Measurements from ENCODE around the gene C5AR2.
"Not testable (repeated sequence)": the region's sequence is repeated elsewhere in the genome, so short reads cannot be mapped to it uniquely, and the experiment has no call there.

Gene C5AR2

DNA sequence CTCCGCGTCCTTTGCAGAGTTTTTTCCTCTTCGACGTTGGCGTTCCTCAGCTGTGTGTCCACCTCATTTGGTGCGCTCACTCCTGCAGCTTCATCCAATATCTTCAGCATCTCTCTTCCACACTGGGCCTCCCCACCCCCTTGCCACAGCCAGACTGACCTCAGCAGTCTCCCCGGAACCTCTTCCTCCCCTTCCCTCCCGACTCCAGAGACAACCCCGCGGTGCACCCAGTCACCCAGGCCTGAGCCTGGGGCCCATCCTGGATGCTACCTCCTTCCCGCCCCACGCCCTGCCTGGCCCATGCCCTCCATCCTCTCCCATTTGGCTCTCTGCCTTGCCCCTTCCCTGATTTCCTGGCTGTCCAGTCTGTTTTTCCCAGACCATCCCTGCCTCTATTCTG, 8.1 kb upstream of the C5AR2 start:
- no peak overlapping the region for H3K4me3 ChIP-seq (ENCODE audit: low read depth, low read length)
- H3K27me3 ChIP-seq (ENCODE audit: control insufficient read depth, insufficient read depth, low read length): no peaks in the 10 kb centered on the region
- H3K9ac ChIP-seq (ENCODE audit: low read depth, low read length): no peak overlapping the region
- no peak overlapping the region for H3K27ac ChIP-seq (ENCODE audit: low read depth, low read length)
- H3K36me3 ChIP-seq (ENCODE audit: control insufficient read depth, insufficient read depth, low read length): no peaks in the 10 kb centered on the region
- no peaks in the 10 kb centered on the region for H3K9me3 ChIP-seq (ENCODE audit: control insufficient read depth, insufficient read depth, low read length)
- no peaks in the 10 kb centered on the region for H3K4me1 ChIP-seq (ENCODE audit: control insufficient read depth, insufficient read depth, low read length)

DNA sequence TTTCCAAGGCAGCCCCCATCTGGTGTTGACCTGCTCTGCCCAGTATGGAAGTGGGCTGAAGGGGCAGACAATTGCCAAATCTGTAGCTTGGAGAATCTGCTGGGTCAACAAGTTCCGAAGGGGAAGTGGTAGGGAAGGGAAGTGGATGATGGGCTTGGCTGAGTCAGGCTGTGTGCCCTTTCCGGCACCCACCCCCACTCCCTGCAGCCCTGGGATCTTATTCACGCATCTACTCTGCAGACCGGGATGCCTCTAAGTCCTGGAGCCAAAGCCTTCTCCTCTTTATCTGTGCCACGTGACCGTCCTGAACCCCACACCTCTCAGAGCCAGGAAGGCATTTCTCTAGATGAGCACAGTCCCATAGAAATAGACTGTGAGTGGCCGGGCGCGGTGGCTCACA, 7.5 kb upstream of the C5AR2 start:
- Histone ChIP-seq H3K27ac (ENCODE audit: low read depth, low read length) (no peak overlapping the region), H3K4me3 (ENCODE audit: low read depth, low read length) (no peak overlapping the region), H3K9ac (ENCODE audit: low read depth, low read length) (no peak overlapping the region), H3K9me3 (ENCODE audit: control insufficient read depth, insufficient read depth, low read length) (no peaks in the 10 kb centered on the region), H3K27me3 (ENCODE audit: control insufficient read depth, insufficient read depth, low read length) (no peaks in the 10 kb centered on the region), H3K4me1 (ENCODE audit: control insufficient read depth, insufficient read depth, low read length) (no peaks in the 10 kb centered on the region), H3K36me3 (ENCODE audit: control insufficient read depth, insufficient read depth, low read length) (no peaks in the 10 kb centered on the region)

DNA sequence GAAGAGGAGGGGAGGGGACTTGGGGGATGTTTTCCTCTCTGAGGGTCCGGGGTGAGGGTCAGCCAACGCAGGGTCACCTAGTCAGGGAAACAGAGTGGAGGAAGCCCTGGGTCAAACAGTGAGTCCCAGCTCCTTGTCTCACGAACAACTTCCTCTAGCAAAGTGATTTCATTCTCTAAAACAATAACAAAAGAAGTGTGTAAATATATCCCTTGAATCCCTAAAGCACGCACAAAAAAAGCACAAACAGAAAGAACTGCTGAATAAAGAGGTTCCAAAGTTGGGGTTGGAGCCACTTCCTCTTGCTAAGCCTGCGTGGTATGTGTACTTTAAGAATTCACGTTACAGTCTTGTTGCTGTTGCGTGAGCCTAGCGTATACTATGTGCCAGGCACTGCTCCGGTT, 1.5 kb upstream of the C5AR2 start:
- H3K27me3 ChIP-seq (ENCODE audit: control insufficient read depth, insufficient read depth, low read length): no peaks in the 10 kb centered on the region
- no peaks in the 10 kb centered on the region for H3K36me3 ChIP-seq (ENCODE audit: control insufficient read depth, insufficient read depth, low read length)
- no peaks in the 10 kb centered on the region for H3K9me3 ChIP-seq (ENCODE audit: control insufficient read depth, insufficient read depth, low read length)
- no peak overlapping the region for H3K9ac ChIP-seq (ENCODE audit: low read depth, low read length)
- no peak overlapping the region for H3K4me3 ChIP-seq (ENCODE audit: low read depth, low read length)
- no peak overlapping the region for H3K27ac ChIP-seq (ENCODE audit: low read depth, low read length)
- H3K4me1 ChIP-seq (ENCODE audit: control insufficient read depth, insufficient read depth, low read length): no peaks in the 10 kb centered on the region

DNA sequence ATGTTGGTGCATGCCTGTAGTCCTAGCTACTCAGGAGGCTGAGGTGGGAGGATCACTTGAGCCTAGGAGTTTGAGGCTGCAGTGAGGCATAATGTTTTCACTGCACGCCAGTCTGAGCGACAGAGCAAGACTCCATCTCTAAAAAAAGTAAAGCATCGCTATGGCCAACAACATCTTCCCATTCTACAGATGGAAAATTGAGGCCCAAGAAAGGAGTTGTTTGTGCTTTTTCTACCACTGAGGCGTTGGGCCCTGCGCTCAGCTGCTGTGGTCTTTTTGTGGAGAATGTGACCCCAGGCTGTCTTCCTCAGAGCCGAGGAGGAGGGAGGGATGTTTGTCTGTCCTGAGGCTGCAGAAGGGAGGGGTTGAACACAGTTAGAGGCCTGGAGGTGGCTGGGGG, 485 bp upstream of the C5AR2 start:
- H3K9me3 ChIP-seq (ENCODE audit: control insufficient read depth, insufficient read depth, low read length): no peaks in the 10 kb centered on the region
- H3K36me3 ChIP-seq (ENCODE audit: control insufficient read depth, insufficient read depth, low read length): no peaks in the 10 kb centered on the region
- H3K9ac ChIP-seq (ENCODE audit: low read depth, low read length): no peak overlapping the region
- H3K4me1 ChIP-seq (ENCODE audit: control insufficient read depth, insufficient read depth, low read length): no peaks in the 10 kb centered on the region
- H3K27me3 ChIP-seq (ENCODE audit: control insufficient read depth, insufficient read depth, low read length): no peaks in the 10 kb centered on the region
- H3K4me3 ChIP-seq (ENCODE audit: low read depth, low read length): no peak overlapping the region
- no peak overlapping the region for H3K27ac ChIP-seq (ENCODE audit: low read depth, low read length)

DNA sequence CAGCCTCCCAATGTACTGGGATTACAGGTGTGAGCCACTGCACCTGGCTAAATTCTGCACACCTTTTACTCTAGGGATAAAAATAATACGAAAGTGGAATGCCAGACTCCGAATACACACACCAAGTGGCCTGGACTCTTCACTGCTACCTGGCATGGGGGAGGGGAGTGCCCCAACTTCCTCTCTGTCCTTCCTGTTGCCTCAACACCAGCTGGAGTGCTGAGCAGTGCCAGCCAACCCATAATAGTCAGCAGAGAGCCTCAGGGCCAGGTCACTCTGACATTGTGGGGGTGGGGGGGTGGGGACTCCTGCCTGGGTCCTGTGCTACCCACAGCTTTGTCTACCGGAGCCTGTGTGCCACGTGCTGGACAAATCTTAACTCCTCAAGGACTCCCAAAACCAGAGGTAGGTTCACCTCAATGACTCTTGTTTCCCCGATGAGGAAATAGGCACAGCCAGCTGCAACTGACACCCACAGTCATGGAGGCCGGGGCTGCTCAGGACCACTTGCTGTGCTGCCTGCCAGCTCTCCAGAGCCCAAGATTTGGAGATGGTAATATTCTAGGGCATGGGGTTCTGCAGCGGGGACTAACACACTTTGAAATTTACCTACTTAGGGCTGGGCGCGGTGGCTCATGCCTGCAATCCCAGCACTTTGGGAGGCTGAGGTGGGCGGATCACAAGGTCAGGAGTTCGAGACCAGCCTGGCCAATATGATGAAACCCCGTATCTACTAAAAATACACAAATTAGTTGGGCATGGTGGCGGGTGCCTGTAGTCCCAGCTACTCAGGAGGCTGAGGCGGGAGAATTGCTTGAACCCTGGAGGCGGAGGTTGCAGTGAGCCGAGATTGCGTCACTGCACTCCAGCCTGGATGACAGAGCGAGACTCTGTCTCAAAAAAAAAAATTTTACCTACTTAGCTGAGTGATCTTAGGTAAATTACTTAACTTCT, 5.1 kb downstream of the C5AR2 start:
- not testable (repeated sequence) for H3K9me3 ChIP-seq (ENCODE audit: control insufficient read depth, insufficient read depth, low read length); H3K36me3 ChIP-seq (ENCODE audit: control insufficient read depth, insufficient read depth, low read length); H3K9ac ChIP-seq (ENCODE audit: low read depth, low read length); H3K27ac ChIP-seq (ENCODE audit: low read depth, low read length); H3K27me3 ChIP-seq (ENCODE audit: control insufficient read depth, insufficient read depth, low read length); H3K4me3 ChIP-seq (ENCODE audit: low read depth, low read length); H3K4me1 ChIP-seq (ENCODE audit: control insufficient read depth, insufficient read depth, low read length)

DNA sequence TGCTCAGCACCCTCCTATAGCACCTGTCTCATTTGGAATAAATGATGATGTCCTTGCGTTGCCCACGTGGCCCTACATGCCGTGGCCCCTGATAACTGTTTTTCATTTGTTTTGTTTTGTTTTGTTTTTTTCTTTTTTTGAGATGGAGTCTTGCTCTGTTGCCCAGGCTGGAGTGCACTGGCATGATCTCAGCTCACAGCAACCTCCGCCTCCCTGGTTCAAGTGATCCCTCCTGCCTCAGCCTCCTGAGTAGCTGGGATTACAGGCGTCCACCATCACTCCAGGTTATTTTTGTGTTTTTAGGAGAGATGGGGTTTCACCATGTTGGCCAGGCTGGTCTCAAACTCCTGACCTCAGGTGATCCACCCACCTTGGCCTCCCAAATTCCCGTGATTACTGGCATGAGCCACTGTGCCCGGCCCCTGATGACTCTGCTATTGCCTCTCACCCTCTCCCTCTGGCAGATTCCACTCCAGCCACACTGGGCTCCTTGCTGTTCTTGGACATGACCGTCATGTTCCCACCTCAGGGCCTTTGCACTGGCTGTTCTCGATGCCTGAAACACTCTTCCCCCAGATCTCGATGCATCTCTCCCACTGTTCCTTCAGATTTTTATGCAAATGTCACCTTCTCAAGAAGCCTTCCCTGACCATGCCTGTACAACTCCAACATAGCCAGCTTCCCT, 7.4 kb downstream of the C5AR2 start:
- no peak overlapping the region for H3K4me3 ChIP-seq (ENCODE audit: low read depth, low read length)
- H3K9ac ChIP-seq (ENCODE audit: low read depth, low read length): no peak overlapping the region
- H3K36me3 ChIP-seq (ENCODE audit: control insufficient read depth, insufficient read depth, low read length): no peaks in the 10 kb centered on the region
- H3K4me1 ChIP-seq (ENCODE audit: control insufficient read depth, insufficient read depth, low read length): no peaks in the 10 kb centered on the region
- H3K27ac ChIP-seq (ENCODE audit: low read depth, low read length): no peak overlapping the region
- no peaks in the 10 kb centered on the region for H3K9me3 ChIP-seq (ENCODE audit: control insufficient read depth, insufficient read depth, low read length)
- no peaks in the 10 kb centered on the region for H3K27me3 ChIP-seq (ENCODE audit: control insufficient read depth, insufficient read depth, low read length)

DNA sequence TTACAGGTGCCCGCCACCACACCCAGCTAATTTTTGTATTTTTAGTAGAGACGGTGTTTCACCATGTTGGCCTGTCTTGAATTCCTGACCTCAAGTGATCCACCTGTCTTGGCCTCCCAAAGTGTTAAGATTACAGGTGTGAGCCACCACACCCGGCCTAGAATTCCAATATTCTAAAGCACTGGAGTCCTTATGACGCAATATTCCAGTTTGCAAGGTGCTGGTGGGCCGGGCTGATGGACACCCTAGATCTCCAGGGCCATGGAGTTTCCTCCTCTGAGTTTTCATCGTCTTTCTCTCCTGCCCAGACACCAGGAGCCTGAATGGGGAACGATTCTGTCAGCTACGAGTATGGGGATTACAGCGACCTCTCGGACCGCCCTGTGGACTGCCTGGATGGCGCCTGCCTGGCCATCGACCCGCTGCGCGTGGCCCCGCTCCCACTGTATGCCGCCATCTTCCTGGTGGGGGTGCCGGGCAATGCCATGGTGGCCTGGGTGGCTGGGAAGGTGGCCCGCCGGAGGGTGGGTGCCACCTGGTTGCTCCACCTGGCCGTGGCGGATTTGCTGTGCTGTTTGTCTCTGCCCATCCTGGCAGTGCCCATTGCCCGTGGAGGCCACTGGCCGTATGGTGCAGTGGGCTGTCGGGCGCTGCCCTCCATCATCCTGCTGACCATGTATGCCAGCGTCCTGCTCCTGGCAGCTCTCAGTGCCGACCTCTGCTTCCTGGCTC, 8.7 kb downstream of the C5AR2 start:
- Histone ChIP-seq H3K36me3 (ENCODE audit: control insufficient read depth, insufficient read depth, low read length) (no peaks in the 10 kb centered on the region), H3K9ac (ENCODE audit: low read depth, low read length) (no peak overlapping the region), H3K27ac (ENCODE audit: low read depth, low read length) (no peak overlapping the region)

DNA sequence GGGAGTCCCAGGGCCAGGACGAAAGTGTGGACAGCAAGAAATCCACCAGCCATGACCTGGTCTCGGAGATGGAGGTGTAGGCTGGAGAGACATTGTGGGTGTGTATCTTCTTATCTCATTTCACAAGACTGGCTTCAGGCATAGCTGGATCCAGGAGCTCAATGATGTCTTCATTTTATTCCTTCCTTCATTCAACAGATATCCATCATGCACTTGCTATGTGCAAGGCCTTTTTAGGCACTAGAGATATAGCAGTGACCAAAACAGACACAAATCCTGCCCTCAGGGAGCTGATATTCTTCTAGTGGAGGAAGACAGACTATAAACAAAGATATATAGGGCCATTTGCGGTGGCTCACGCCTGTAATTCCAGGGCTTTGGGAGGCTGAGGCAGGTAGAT, 9.8 kb downstream of the C5AR2 start:
- no peak overlapping the region for H3K4me3 ChIP-seq (ENCODE audit: low read depth, low read length)
- H3K27ac ChIP-seq (ENCODE audit: low read depth, low read length): no peak overlapping the region
- no peak overlapping the region for H3K9ac ChIP-seq (ENCODE audit: low read depth, low read length)
- no peaks in the 10 kb centered on the region for H3K9me3 ChIP-seq (ENCODE audit: control insufficient read depth, insufficient read depth, low read length)
- no peaks in the 10 kb centered on the region for H3K36me3 ChIP-seq (ENCODE audit: control insufficient read depth, insufficient read depth, low read length)
- H3K27me3 ChIP-seq (ENCODE audit: control insufficient read depth, insufficient read depth, low read length): no peaks in the 10 kb centered on the region
- no peaks in the 10 kb centered on the region for H3K4me1 ChIP-seq (ENCODE audit: control insufficient read depth, insufficient read depth, low read length)

More for the DNA sequence above, 8.7 kb downstream of the C5AR2 start:
- Histone ChIP-seq H3K27me3 (ENCODE audit: control insufficient read depth, insufficient read depth, low read length) (no peaks in the 10 kb centered on the region), H3K4me1 (ENCODE audit: control insufficient read depth, insufficient read depth, low read length) (no peaks in the 10 kb centered on the region), H3K4me3 (ENCODE audit: low read depth, low read length) (no peak overlapping the region), H3K9me3 (ENCODE audit: control insufficient read depth, insufficient read depth, low read length) (no peaks in the 10 kb centered on the region)

DNA sequence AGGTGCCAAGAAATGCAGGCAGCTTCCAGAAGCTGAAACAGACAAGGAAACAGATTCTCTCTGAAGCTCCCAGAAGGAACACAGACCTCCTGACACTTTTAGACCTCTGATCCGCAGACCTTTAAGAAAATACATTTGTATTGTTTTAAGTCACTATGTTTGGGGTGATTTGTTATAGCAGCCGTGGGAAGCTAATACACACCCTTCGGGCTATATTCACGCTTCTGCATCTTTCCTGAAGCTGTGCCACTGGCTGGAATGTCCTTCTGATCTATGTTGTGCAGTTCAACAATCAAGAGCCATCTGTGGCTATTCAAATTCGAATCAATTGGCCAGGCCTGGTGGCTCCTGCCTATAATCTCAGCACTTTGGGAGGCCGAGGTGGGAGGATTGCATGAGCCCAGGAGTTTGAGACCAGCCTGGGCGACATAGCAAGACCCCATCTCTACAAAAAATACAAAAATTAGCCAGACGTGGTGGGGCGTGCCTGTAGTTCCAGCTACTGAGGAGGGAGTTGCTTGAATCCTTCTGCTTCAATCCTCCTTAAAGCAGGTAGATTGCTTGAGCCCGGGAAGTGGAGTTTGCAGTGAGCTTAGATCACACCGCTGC, 11.3 kb downstream of the C5AR2 start:
- Histone ChIP-seq H3K9ac (ENCODE audit: low read depth, low read length) (no peak overlapping the region), H3K27me3 (ENCODE audit: control insufficient read depth, insufficient read depth, low read length) (peaks cover 2% of the 10 kb centered on the region), H3K4me1 (ENCODE audit: control insufficient read depth, insufficient read depth, low read length) (no peaks in the 10 kb centered on the region), H3K4me3 (ENCODE audit: low read depth, low read length) (no peak overlapping the region), H3K36me3 (ENCODE audit: control insufficient read depth, insufficient read depth, low read length) (no peaks in the 10 kb centered on the region), H3K27ac (ENCODE audit: low read depth, low read length) (no peak overlapping the region), H3K9me3 (ENCODE audit: control insufficient read depth, insufficient read depth, low read length) (no peaks in the 10 kb centered on the region)

DNA sequence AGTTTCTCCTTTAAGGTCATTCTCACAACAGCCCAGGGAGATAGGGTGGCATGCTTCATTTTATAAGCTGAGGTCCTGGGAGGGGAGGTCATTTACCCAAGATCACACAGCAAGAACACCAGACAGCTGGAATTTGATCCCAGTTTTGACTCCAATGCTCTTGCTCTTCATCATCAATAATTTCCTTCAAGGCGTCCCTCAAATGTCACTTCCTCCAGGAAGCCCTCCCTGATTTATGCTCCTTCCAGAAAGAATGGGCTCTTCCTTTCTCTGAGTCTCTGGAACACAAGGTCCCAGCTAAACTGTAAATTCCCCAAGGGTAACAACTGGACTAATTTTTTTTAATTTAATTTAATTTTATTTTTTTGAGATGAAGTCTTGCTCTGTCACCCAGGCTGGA, 12.4 kb downstream of the C5AR2 start:
- no peaks in the 10 kb centered on the region for H3K4me1 ChIP-seq (ENCODE audit: control insufficient read depth, insufficient read depth, low read length)

More for the DNA sequence above, 12.4 kb downstream of the C5AR2 start:
- Histone ChIP-seq H3K27me3 (ENCODE audit: control insufficient read depth, insufficient read depth, low read length) (peaks cover 5% of the 10 kb centered on the region), H3K36me3 (ENCODE audit: control insufficient read depth, insufficient read depth, low read length) (no peaks in the 10 kb centered on the region), H3K9me3 (ENCODE audit: control insufficient read depth, insufficient read depth, low read length) (no peaks in the 10 kb centered on the region), H3K9ac (ENCODE audit: low read depth, low read length) (no peak overlapping the region), H3K4me3 (ENCODE audit: low read depth, low read length) (no peak overlapping the region), H3K27ac (ENCODE audit: low read depth, low read length) (no peak overlapping the region)

Data from HUES48 (cell line).